ENCODE measurements around the gene SMIM32. TPM values are rescaled to one million over a fixed set of nuclear protein-coding genes. Genes with fewer than 3 reads are reported as not detected.

The SMIM32 gene
- total RNA-seq, 6 donors from 2014 or later: not detected

GRCh38 chr5:136195971-136196820, 3.2 kb upstream of the SMIM32 start:
- Histone ChIP-seq H3K4me3 (no peak overlapping the region), H3K36me3 (no peaks in the 10 kb centered on the region), H3K4me1 (peaks cover 19 to 24% (median 20%) of the 10 kb centered on the region in 4 donors), H3K9me3 (no peaks in the 10 kb centered on the region), H3K27me3 (peaks cover 0 to 23% (median 11%) of the 10 kb centered on the region in 4 donors), H3K27ac (no peak overlapping the region)
- WGBS, 2 donors: 70 to 75% methylated on average over 12 of the region's 12 CpGs
- no peak for ATAC-seq (ENCODE audit: low FRiP score in 2 of 2)
- TF ChIP-seq, protein P1, sequence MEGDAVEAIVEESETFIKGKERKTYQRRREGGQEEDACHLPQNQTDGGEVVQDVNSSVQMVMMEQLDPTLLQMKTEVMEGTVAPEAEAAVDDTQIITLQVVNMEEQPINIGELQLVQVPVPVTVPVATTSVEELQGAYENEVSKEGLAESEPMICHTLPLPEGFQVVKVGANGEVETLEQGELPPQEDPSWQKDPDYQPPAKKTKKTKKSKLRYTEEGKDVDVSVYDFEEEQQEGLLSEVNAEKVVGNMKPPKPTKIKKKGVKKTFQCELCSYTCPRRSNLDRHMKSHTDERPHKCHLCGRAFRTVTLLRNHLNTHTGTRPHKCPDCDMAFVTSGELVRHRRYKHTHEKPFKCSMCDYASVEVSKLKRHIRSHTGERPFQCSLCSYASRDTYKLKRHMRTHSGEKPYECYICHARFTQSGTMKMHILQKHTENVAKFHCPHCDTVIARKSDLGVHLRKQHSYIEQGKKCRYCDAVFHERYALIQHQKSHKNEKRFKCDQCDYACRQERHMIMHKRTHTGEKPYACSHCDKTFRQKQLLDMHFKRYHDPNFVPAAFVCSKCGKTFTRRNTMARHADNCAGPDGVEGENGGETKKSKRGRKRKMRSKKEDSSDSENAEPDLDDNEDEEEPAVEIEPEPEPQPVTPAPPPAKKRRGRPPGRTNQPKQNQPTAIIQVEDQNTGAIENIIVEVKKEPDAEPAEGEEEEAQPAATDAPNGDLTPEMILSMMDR (IDR thresholded peaks at IDR 0.05): no peak
- TF ChIP-seq POLR2AphosphoS5 (IDR thresholded peaks at IDR 0.05) (no peak), EP300 (IDR thresholded peaks at IDR 0.05) (no peak), POLR2A (IDR thresholded peaks at IDR 0.05) (no peak)
- no peak for DNase-seq

GRCh38 chr5:136194576-136194975, 1.6 kb upstream of the SMIM32 start:
- no peak overlapping the region for H3K27ac ChIP-seq
- 78 to 82% methylated on average over 2 to 3 of the region's 3 CpGs for WGBS, 2 donors
- H3K36me3 ChIP-seq: no peaks in the 10 kb centered on the region
- ATAC-seq (ENCODE audit: low FRiP score in 2 of 2) (no peak), DNase-seq (no peak)
- no peak for TF ChIP-seq POLR2AphosphoS5 (IDR thresholded peaks at IDR 0.05)
- TF ChIP-seq EP300 (IDR thresholded peaks at IDR 0.05): no peak
- TF ChIP-seq, protein P1 (IDR thresholded peaks at IDR 0.05): no peak
- TF ChIP-seq POLR2A (IDR thresholded peaks at IDR 0.05): no peak
- H3K9me3 ChIP-seq: no peaks in the 10 kb centered on the region
- H3K27me3 ChIP-seq: peaks cover 0 to 23% (median 11%) of the 10 kb centered on the region in 4 donors
- no peak overlapping the region for H3K4me3 ChIP-seq
- H3K4me1 ChIP-seq: peaks cover 19 to 29% (median 20%) of the 10 kb centered on the region in 4 donors

- ATAC-seq (ENCODE audit: low FRiP score in 2 of 2) (no peak), DNase-seq (peak in 1 of 2 donors; percentile 73)
- no peak for TF ChIP-seq POLR2A (IDR thresholded peaks at IDR 0.05)
- TF ChIP-seq EP300 (IDR thresholded peaks at IDR 0.05): no peak
- TF ChIP-seq, protein P1 (IDR thresholded peaks at IDR 0.05): no peak
- no peak for TF ChIP-seq POLR2AphosphoS5 (IDR thresholded peaks at IDR 0.05)
- peaks cover 19 to 29% (median 20%) of the 10 kb centered on the region in 4 donors for H3K4me1 ChIP-seq
- H3K4me3 ChIP-seq: peak overlapping the region in 2 of 4 donors; percentile 36 to 37
- peaks cover 0 to 3% (median 0%) of the 10 kb centered on the region in 4 donors for H3K36me3 ChIP-seq
- H3K27ac ChIP-seq: no peak overlapping the region
- H3K9me3 ChIP-seq: no peaks in the 10 kb centered on the region
- 30 to 56% methylated on average over 8 to 18 of the region's 18 CpGs for WGBS, 2 donors
- peaks cover 0 to 23% (median 11%) of the 10 kb centered on the region in 4 donors for H3K27me3 ChIP-seq
These were observed 467 bp upstream of the SMIM32 start for GRCh38 chr5:136193322-136193935.

DNA sequence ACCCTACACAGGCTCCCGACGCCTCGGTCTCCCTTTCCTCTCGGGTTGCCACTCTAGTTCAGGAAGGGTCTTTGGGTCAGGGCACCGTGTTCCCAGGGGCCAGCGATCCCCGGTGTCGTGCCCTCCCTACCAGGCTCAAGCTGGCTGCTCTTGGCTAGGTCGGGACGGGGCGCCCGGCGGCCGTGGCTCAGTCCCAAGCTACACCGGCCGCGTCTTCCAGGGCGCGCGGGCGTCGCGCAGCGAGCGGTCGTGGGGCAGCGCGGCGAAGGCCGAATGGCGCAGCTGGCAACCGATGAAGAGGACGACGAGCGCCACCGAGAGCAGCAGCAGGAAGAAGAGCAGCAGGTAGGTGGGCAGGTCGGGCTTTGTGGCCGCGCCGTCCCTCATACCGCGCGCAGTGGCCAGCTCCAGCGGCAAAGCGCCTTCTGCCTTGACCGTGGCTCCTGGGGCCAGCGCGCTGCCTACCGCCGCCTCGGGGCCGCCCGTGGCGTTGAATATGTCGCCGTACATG, 892 bp downstream of the SMIM32 start:
- Histone ChIP-seq H3K4me1 (peaks cover 19 to 29% (median 20%) of the 10 kb centered on the region in 4 donors), H3K9me3 (no peaks in the 10 kb centered on the region), H3K27me3 (peaks cover 0 to 23% (median 11%) of the 10 kb centered on the region in 4 donors), H3K4me3 (peak overlapping the region in 3 of 4 donors; percentile 15 to 37 (median 36)), H3K27ac (no peak overlapping the region), H3K36me3 (peaks cover 0 to 14% (median 0%) of the 10 kb centered on the region in 4 donors)
- WGBS, 2 donors: 2% methylated on average over 25 of the region's 56 CpGs; no CpG with 5 or more reads in 1 of the 2 donors
- ATAC-seq (ENCODE audit: low FRiP score in 2 of 2): peak in 1 of 2 donors; percentile 38
- DNase-seq: peak in 1 of 2 donors; percentile 86
- TF ChIP-seq POLR2A (IDR thresholded peaks at IDR 0.05) (no peak), POLR2AphosphoS5 (IDR thresholded peaks at IDR 0.05) (no peak), EP300 (IDR thresholded peaks at IDR 0.05) (no peak)
- TF ChIP-seq, protein P1 (IDR thresholded peaks at IDR 0.05): no peak

All from upper lobe of left lung (tissue), 6 donors.